Fibroblast of lung (primary cell): ENCODE measurements around the gene PIK3R4. TPM values are rescaled to one million over a fixed set of nuclear protein-coding genes. Genes with fewer than 3 reads are reported as not detected.
A peak's percentile ranks its signal among the peaks of the same experiment; 100 is the strongest.

ENCODE experiments used
- DNase-seq, 2 donors: peaks; one replicate each; pipeline versions ENCODE4 v3.0.0 to v3.0.0-alpha.2; 2010; ENCODE audit warnings: low read depth in 2 of 2
- H2AFZ ChIP-seq: 2 replicates; pipeline ENCODE4 v1.5.1; 2012; ENCODE audit warnings: low read length, control low read depth, inconsistent platforms
- H3K27ac ChIP-seq: 2 replicates; pipeline ENCODE4 v1.5.1; 2011; ENCODE audit warnings: low read length, control low read depth; ENCODE audit not compliant: insufficient read depth
- H3K27me3 ChIP-seq: 2 replicates; pipeline ENCODE4 v1.5.1; 2011; ENCODE audit warnings: mild to moderate bottlenecking, low read length; ENCODE audit not compliant: control insufficient read depth, insufficient read depth
- H3K36me3 ChIP-seq: 2 replicates; pipeline ENCODE4 v1.5.1; 2011; ENCODE audit warnings: low read length; ENCODE audit not compliant: control insufficient read depth, insufficient read depth
- H3K4me1 ChIP-seq: 2 replicates; pipeline ENCODE4 v1.5.1; 2011; ENCODE audit warnings: low read length; ENCODE audit not compliant: control insufficient read depth, insufficient read depth; ENCODE audit errors: extremely low read depth
- H3K4me2 ChIP-seq: 2 replicates; pipeline ENCODE4 v1.5.1; 2011; ENCODE audit warnings: low read length, control low read depth; ENCODE audit not compliant: insufficient read depth; ENCODE audit errors: extremely low read depth
- H3K4me3 ChIP-seq, 4 experiments: fragments of 200-600 bp in 1 of 4; sonication (generic) in 1 of 4; replicated peaks in 1 of 4; 2 replicates each; pipeline ENCODE4 v1.5.1; 2011 to 2016; ENCODE audit warnings: low read length in 4 of 4, low read depth in 3 of 4, mild to moderate bottlenecking in 3 of 4, control low read depth in 2 of 4, inconsistent platforms in 1 of 4, mixed read lengths in 1 of 4; ENCODE audit not compliant: insufficient read depth in 1 of 4; ENCODE audit errors: control extremely low read depth in 1 of 4
- H3K79me2 ChIP-seq: 2 replicates; pipeline ENCODE4 v1.5.1; 2012; ENCODE audit warnings: mild to moderate bottlenecking, low read length, inconsistent platforms; ENCODE audit not compliant: control insufficient read depth, insufficient read depth
- H3K9ac ChIP-seq: 2 replicates; pipeline ENCODE4 v1.5.1; 2011; ENCODE audit warnings: mild to moderate bottlenecking, low read length, control low read depth; ENCODE audit not compliant: insufficient read depth
- H3K9me3 ChIP-seq: 2 replicates; pipeline ENCODE4 v1.5.1; 2012; ENCODE audit warnings: low read depth, low read length; ENCODE audit not compliant: control insufficient read depth, insufficient read depth
- H4K20me1 ChIP-seq: 2 replicates; pipeline ENCODE4 v1.5.1; 2011; ENCODE audit warnings: low read length; ENCODE audit not compliant: control insufficient read depth, insufficient read depth; ENCODE audit errors: extremely low read depth
- CTCF ChIP-seq, 2 donors: IDR thresholded peaks in 1 of 2; conservative IDR thresholded peaks in 1 of 2; 1 replicate in 1 of 2; 2 replicates in 1 of 2; pipeline ENCODE4 v1.5.1; 2011 to 2012; ENCODE audit warnings: low read length in 2 of 2, control low read depth in 1 of 2, inconsistent platforms in 1 of 2, low read depth in 1 of 2, mild to moderate bottlenecking in 1 of 2
- EZH2 ChIP-seq: IDR thresholded peaks from 2 replicates; pipeline ENCODE4 v1.5.1; 2012; ENCODE audit warnings: low read length, control low read depth, mild to moderate bottlenecking; ENCODE audit errors: missing control alignments
- polyA plus RNA-seq, 2 donors: library from polyadenylated mRNA; depleted of rRNA in 1 of 2; stranded (reverse) in 1 of 2; unstranded in 1 of 2; fragments of >200 nt; gene quantifications; 2 replicates each; pipeline ENCODE4 v1.2.1, GENCODE V29; 2011 to 2012; ENCODE audit warnings: missing spikeins in 1 of 2
- total RNA-seq: library from RNA; depleted of rRNA; stranded (reverse); fragments of >200 nt; gene quantifications from 2 replicates; pipeline ENCODE4 v1.2.1, GENCODE V29; 2014

The PIK3R4 gene
- total and polyA plus RNA-seq, 2 donors (not counting 1 experiment from before 2014, with no cell fraction given): 33.4 to 44.6 TPM

- no peak overlapping the region for H3K4me2 ChIP-seq
- TF ChIP-seq CTCF (conservative IDR thresholded peaks at IDR 0.05 in 1 of 2, IDR thresholded peaks at IDR 0.05 in 1 of 2; ENCODE audit: low read depth in 1 of 2, low read length in 2 of 2) (no peak), EZH2 (no peak)
- H2AFZ ChIP-seq: no peak overlapping the region
- no peaks in the 10 kb centered on the region for H3K9me3 ChIP-seq
- no peak overlapping the region for H3K4me3 ChIP-seq
- H3K79me2 ChIP-seq: no peaks in the 10 kb centered on the region
- DNase-seq: peak in 1 of 2 donors; percentile 39
- H3K9ac ChIP-seq: no peak overlapping the region
- no peaks in the 10 kb centered on the region for H3K27me3 ChIP-seq
- H3K27ac ChIP-seq: no peak overlapping the region
- no peaks in the 10 kb centered on the region for H4K20me1 ChIP-seq
- no peaks in the 10 kb centered on the region for H3K36me3 ChIP-seq
- H3K4me1 ChIP-seq: no peaks in the 10 kb centered on the region
These were observed 86.7 kb downstream of the PIK3R4 start for GRCh38 chr3:130659911-130660310.

- H3K9me3 ChIP-seq: no peaks in the 10 kb centered on the region
- no peaks in the 10 kb centered on the region for H3K27me3 ChIP-seq
- H3K4me1 ChIP-seq: no peaks in the 10 kb centered on the region
- TF ChIP-seq CTCF (conservative IDR thresholded peaks at IDR 0.05 in 1 of 2, IDR thresholded peaks at IDR 0.05 in 1 of 2; ENCODE audit: low read depth in 1 of 2, low read length in 2 of 2): no peak
- no peak for TF ChIP-seq EZH2
- no peaks in the 10 kb centered on the region for H4K20me1 ChIP-seq
- no peak overlapping the region for H3K9ac ChIP-seq
- no peaks in the 10 kb centered on the region for H3K36me3 ChIP-seq
- DNase-seq: peak; percentile 58 to 73
- no peak overlapping the region for H3K4me3 ChIP-seq
- no peaks in the 10 kb centered on the region for H3K79me2 ChIP-seq
- H2AFZ ChIP-seq: no peak overlapping the region
- H3K4me2 ChIP-seq: no peak overlapping the region
- H3K27ac ChIP-seq: no peak overlapping the region
These were observed 88.0 kb downstream of the PIK3R4 start for GRCh38 chr3:130658678-130659077.

- Histone ChIP-seq H3K9ac (no peak overlapping the region), H3K27ac (no peak overlapping the region), H3K4me1 (no peaks in the 10 kb centered on the region), H3K9me3 (no peaks in the 10 kb centered on the region), H3K4me2 (no peak overlapping the region), H3K79me2 (no peaks in the 10 kb centered on the region), H3K36me3 (no peaks in the 10 kb centered on the region), H4K20me1 (no peaks in the 10 kb centered on the region), H3K4me3 (no peak overlapping the region), H3K27me3 (no peaks in the 10 kb centered on the region), H2AFZ (no peak overlapping the region)
- no peak for DNase-seq
- TF ChIP-seq EZH2 (no peak), CTCF (conservative IDR thresholded peaks at IDR 0.05 in 1 of 2, IDR thresholded peaks at IDR 0.05 in 1 of 2; ENCODE audit: low read depth in 1 of 2, low read length in 2 of 2) (no peak)
These were observed 90.0 kb downstream of the PIK3R4 start for GRCh38 chr3:130656627-130657026.
